Frontal cortex (tissue), 1 donor: ENCODE data around the gene PAIP1. TPM values are rescaled to one million over a fixed set of nuclear protein-coding genes. Genes with fewer than 3 reads are reported as not detected.

Experiments used
- total RNA-seq: library from RNA; depleted of rRNA; stranded (reverse); fragments of >200 nt; gene quantifications from one replicate; pipeline ENCODE4 v1.2.3, GENCODE V29; 2014

PAIP1 gene
- total RNA-seq, 1 donor from 2014 or later = 221 TPM

Other genes with a start within 250 kb of the PAIP1 start
- gene HMGCS1, start 243.7 kb downstream of the PAIP1 start, total RNA-seq = 620 TPM
- 0.41 TPM for gene CCL28, start 144.7 kb downstream of the PAIP1 start, total RNA-seq
- 9.8 TPM for gene TMEM267, start 73.2 kb downstream of the PAIP1 start, total RNA-seq
- 6.1 TPM for gene C5orf34, start 41.9 kb downstream of the PAIP1 start, total RNA-seq
- 176 TPM for gene NNT, start 46.1 kb upstream of the PAIP1 start, total RNA-seq